GM18868 (cell line): ENCODE measurements around the gene HDGFL3.

ENCODE experiments used
- ATAC-seq: cut with Tn5 transposase; IDR thresholded peaks from one replicate; pipeline ENCODE4 v1.9.1; 2021; ENCODE audit warnings: mild to moderate bottlenecking, moderate library complexity; ENCODE audit not compliant: unreplicated experiment

HDGFL3 gene

GRCh38 chr15:83132861-83133523 is 74.6 kb downstream of the HDGFL3 start:
- ATAC-seq, result no peak

- ATAC-seq, result no peak
Measured at GRCh38 chr15:83129791-83130190, 77.8 kb downstream of the HDGFL3 start.

GRCh38 chr15:83127547-83128150 is 80.0 kb downstream of the HDGFL3 start:
- no peak for ATAC-seq

- no peak for ATAC-seq
Measured at GRCh38 chr15:83123529-83123928, 84.1 kb downstream of the HDGFL3 start.

GRCh38 chr15:83119968-83120581 is 87.5 kb downstream of the HDGFL3 start:
- no peak for ATAC-seq

- ATAC-seq, result no peak
Measured at GRCh38 chr15:83118968-83119367, 88.7 kb downstream of the HDGFL3 start.

GRCh38 chr15:83118291-83118827 is 89.3 kb downstream of the HDGFL3 start:
- no peak for ATAC-seq

- peak; percentile 83 for ATAC-seq
Measured at GRCh38 chr15:83115831-83116565, 91.6 kb downstream of the HDGFL3 start.

- ATAC-seq, result no peak
Measured at GRCh38 chr15:83115410-83115809, 92.2 kb downstream of the HDGFL3 start.

- no peak for ATAC-seq
Measured at GRCh38 chr15:83114856-83115255, 92.8 kb downstream of the HDGFL3 start.

GRCh38 chr15:83113881-83114674 is 93.5 kb downstream of the HDGFL3 start:
- no peak for ATAC-seq

- ATAC-seq, result no peak
Measured at GRCh38 chr15:83112956-83113299, 94.7 kb downstream of the HDGFL3 start.

GRCh38 chr15:83112233-83112955 is 95.2 kb downstream of the HDGFL3 start:
- ATAC-seq, result no peak

GRCh38 chr15:83111149-83111548 is 96.5 kb downstream of the HDGFL3 start:
- no peak for ATAC-seq

- ATAC-seq, result no peak
Measured at GRCh38 chr15:83110381-83110780, 97.2 kb downstream of the HDGFL3 start.

GRCh38 chr15:83109532-83109931 is 98.1 kb downstream of the HDGFL3 start:
- no peak for ATAC-seq

GRCh38 chr15:83108266-83109219 is 99.1 kb downstream of the HDGFL3 start:
- peak; percentile 68 for ATAC-seq

GRCh38 chr15:83107841-83108181 is 99.8 kb downstream of the HDGFL3 start:
- ATAC-seq, result no peak
